Measurements from ENCODE around the gene CCDC27. TPM values are rescaled to one million over a fixed set of nuclear protein-coding genes. Genes with fewer than 3 reads are reported as not detected.

The CCDC27 gene
- total and polyA plus RNA-seq, 2 of the 13 experiments (the other 11 are each of a cell fraction or from before 2014, with no cell fraction given) = not detected

DNA sequence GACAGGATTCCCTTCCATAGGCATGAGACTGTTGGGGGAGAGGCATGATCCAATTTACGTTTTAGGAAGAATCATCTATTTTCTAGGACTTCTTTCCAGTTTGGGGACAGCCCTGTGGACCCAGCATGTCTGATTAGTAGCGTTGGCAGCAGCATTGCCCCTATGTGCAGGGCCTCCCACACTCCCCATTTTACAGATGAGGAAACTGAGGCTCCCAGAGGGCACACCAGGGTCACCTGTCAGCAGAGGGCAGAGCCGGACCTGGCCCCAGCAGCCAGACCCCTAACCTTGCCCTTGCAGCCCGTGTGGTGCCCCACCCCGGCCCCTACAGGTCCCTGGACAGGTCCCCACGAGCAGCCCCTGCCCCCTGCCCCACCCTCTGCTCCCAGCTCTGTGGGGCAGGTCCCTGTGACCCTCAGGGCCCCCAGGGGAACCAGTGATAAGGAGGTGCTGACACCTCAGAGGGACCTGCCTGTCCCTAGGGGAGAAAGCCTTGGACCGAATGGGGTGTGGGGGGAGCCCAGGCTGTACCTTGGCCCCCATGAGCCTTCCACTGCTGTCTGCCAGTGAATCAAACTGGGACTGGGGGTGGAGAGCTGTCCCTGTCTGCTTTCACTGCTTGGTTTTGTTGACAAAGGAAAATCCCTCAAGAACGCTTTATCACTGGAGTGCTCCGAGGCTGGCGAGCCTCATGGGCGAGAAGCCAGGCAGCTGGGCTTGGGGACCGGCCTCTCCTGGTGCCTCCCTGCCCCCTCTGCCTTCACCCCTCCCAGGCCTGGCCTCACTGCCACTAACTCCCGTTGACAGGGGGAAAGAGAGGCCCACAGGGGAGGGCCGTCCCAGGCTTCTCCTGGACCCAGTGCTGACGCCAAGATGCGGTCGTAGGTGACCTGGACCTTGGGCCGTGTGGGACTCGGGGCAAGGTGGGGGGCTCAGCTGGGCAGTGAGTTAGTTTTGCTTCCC lies 39.4 kb upstream of the CCDC27 start:
- Histone ChIP-seq H3K36me3 (replicated peaks in 1 of 2; ENCODE audit: control insufficient read depth in 1 of 2, insufficient read depth in 2 of 2, low read length in 2 of 2) (no peaks in the 10 kb centered on the region), H3K27me3 (ENCODE audit: control insufficient read depth in 1 of 2, insufficient read depth in 2 of 2, low read length in 2 of 2) (peaks cover under 1 to 4% of the 10 kb centered on the region in 2 experiments; a peak in 3 of 5 replicates), H3K9me3 (ENCODE audit: low read length) (no peaks in the 10 kb centered on the region), H3K9ac (ENCODE audit: insufficient read depth, low read depth, low read length) (no peak overlapping the region), H4K20me1 (ENCODE audit: insufficient read depth, low read length) (0 out of 2 replicates have a peak, but pooled peaks cover 2% of the 10 kb centered on the region), H3K4me2 (ENCODE audit: low read depth, low read length) (no peak overlapping the region), H3K79me2 (ENCODE audit: insufficient read depth, low read length) (no peaks in the 10 kb centered on the region), H3K27ac (ENCODE audit: extremely low read length, insufficient read depth, low read length) (no peak overlapping the region), H3K4me1 (ENCODE audit: insufficient read depth, low read length) (peaks cover 10% of the 10 kb centered on the region), H2AFZ (ENCODE audit: low read length) (no peak overlapping the region), H3K4me3 (replicated peaks in 1 of 3; ENCODE audit: insufficient read depth in 1 of 3, low read depth in 2 of 3, low read length in 3 of 3) (no peak overlapping the region)
- FAIRE-seq = no peak
- 69% methylated on average over 10 of the region's 19 CpGs for WGBS (ENCODE audit: low lambda C conversion rate)
- CTCF ChIA-PET (ENCODE audit: low intra/inter-chr PET ratio, low total read pairs) = no interaction called here
- in situ Hi-C loops (cut with HindIII; ENCODE audit: extremely low pct_ligation_motif_present, low pct_unique_long_range_greater_than_20kb) = no loop called here
- no peak for DNase-seq (ENCODE audit: low spot score)
- intact Hi-C loops (cut with micrococcal nuclease; ENCODE audit: unreplicated experiment) = no loop called here
- POLR2A ChIA-PET = no interaction called here
- BruUV-seq (replicated peaks) = no TSS peak
- TF ChIP-seq ZNF629 (CRISPR knock-in tag; conservative IDR thresholded peaks at IDR 0.05) (peak; percentile 51; the same call in 1 of the 2 replicates), ZNF891 (CRISPR knock-in tag; IDR thresholded peaks at IDR 0.05) (no peak)
- ATAC-seq = no peak

DNA sequence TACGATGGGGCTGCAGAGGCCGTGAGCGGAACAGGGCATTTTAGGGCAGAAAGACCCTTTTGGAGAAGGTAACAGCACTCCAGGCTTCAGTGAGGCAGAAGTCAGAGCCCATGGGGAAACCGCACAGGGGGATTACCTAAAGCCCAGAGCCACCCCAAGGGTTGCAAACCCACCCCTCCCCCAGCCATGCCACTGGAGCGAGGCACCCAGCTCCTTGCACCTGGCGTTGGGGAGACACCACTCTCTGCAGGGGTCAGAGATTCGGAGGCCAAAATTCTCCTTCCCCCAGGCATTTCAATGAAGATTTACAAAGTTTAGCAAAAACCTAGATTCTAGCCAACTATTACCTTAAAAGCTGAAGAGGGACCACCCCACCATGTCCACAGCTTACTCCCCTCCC lies 38.4 kb upstream of the CCDC27 start:
- peaks cover 1 to 9% of the 10 kb centered on the region in 2 experiments; a peak in 4 of 5 replicates for H3K27me3 ChIP-seq (ENCODE audit: control insufficient read depth in 1 of 2, insufficient read depth in 2 of 2, low read length in 2 of 2)
- H3K4me3 ChIP-seq (replicated peaks in 1 of 3; ENCODE audit: insufficient read depth in 1 of 3, low read depth in 2 of 3, low read length in 3 of 3) = no peak overlapping the region
- no peak overlapping the region for H3K27ac ChIP-seq (ENCODE audit: extremely low read length, insufficient read depth, low read length)
- DNase-seq (ENCODE audit: low spot score) = no peak
- no peaks in the 10 kb centered on the region for H3K79me2 ChIP-seq (ENCODE audit: insufficient read depth, low read length)
- POLR2A ChIA-PET = interaction anchor here (1.6 kb wide), 1 partner anchor 11 kb away, joined by 3 read pairs; no protein-coding TSS in a partner anchor
- intact Hi-C loops (cut with micrococcal nuclease; ENCODE audit: unreplicated experiment) = no loop called here
- FAIRE-seq = no peak
- H3K4me2 ChIP-seq (ENCODE audit: low read depth, low read length) = no peak overlapping the region
- peaks cover 11% of the 10 kb centered on the region for H3K4me1 ChIP-seq (ENCODE audit: insufficient read depth, low read length)
- in situ Hi-C loops (cut with HindIII; ENCODE audit: extremely low pct_ligation_motif_present, low pct_unique_long_range_greater_than_20kb) = no loop called here
- ATAC-seq = no peak
- no peaks in the 10 kb centered on the region for H3K36me3 ChIP-seq (replicated peaks in 1 of 2; ENCODE audit: control insufficient read depth in 1 of 2, insufficient read depth in 2 of 2, low read length in 2 of 2)
- no TSS peak for BruUV-seq (replicated peaks)
- no peak overlapping the region for H2AFZ ChIP-seq (ENCODE audit: low read length)
- CTCF ChIA-PET (ENCODE audit: low intra/inter-chr PET ratio, low total read pairs) = no interaction called here
- TF ChIP-seq RFX5 (IDR thresholded peaks at IDR 0.05; ENCODE audit: low read depth, low read length) (no peak), ZNF431 (CRISPR knock-in tag; IDR thresholded peaks at IDR 0.05; ENCODE audit: borderline replicate concordance, low read depth) (no peak), MTA1 (CRISPR knock-in tag; IDR thresholded peaks at IDR 0.05; ENCODE audit: borderline replicate concordance) (no peak), HIVEP1 (CRISPR knock-in tag; IDR thresholded peaks at IDR 0.05) (no peak), SIN3B (IDR thresholded peaks at IDR 0.05; ENCODE audit: low read length) (no peak), GABPA (IDR thresholded peaks at IDR 0.05; ENCODE audit: low read depth, low read length) (no peak), GABPA (CRISPR knock-in tag; IDR thresholded peaks at IDR 0.05; ENCODE audit: low read depth) (no peak), ZFP62 (CRISPR knock-in tag; IDR thresholded peaks at IDR 0.05) (no peak), CBFB (CRISPR knock-in tag; IDR thresholded peaks at IDR 0.05) (no peak), U2AF1 (optimal IDR thresholded peaks at IDR 0.05; ENCODE audit: low read depth, low read length) (no peak), ZMYM2 (CRISPR knock-in tag; IDR thresholded peaks at IDR 0.05) (no peak), MAFK (conservative IDR thresholded peaks at IDR 0.05 in 1 of 2, IDR thresholded peaks at IDR 0.05 in 1 of 2; ENCODE audit: low read length in 2 of 2) (no peak), FIP1L1 (IDR thresholded peaks at IDR 0.05; ENCODE audit: borderline replicate concordance, insufficient read depth, low read depth, low read length) (no peak), CBX1 (IDR thresholded peaks at IDR 0.05; ENCODE audit: low read depth) (no peak), RFXAP (CRISPR knock-in tag; IDR thresholded peaks at IDR 0.05; ENCODE audit: borderline replicate concordance) (no peak), MZF1 (CRISPR knock-in tag; IDR thresholded peaks at IDR 0.05; ENCODE audit: borderline replicate concordance) (no peak), KAT7 (CRISPR knock-in tag; IDR thresholded peaks at IDR 0.05; ENCODE audit: borderline replicate concordance) (no peak)
- H3K9me3 ChIP-seq (ENCODE audit: low read length) = no peaks in the 10 kb centered on the region
- 88% methylated on average over 3 of the region's 7 CpGs for WGBS (ENCODE audit: low lambda C conversion rate)
- peaks cover 6% of the 10 kb centered on the region; the same call in 1 of the 2 replicates for H4K20me1 ChIP-seq (ENCODE audit: insufficient read depth, low read length)
- H3K9ac ChIP-seq (ENCODE audit: insufficient read depth, low read depth, low read length) = no peak overlapping the region
